Measurements from ENCODE around the gene TBR1. TPM values are rescaled to one million over a fixed set of nuclear protein-coding genes. Genes with fewer than 3 reads are reported as not detected.

The TBR1 gene
- total RNA-seq, 1 experiment from 2014 or later = 0.11 TPM

DNA sequence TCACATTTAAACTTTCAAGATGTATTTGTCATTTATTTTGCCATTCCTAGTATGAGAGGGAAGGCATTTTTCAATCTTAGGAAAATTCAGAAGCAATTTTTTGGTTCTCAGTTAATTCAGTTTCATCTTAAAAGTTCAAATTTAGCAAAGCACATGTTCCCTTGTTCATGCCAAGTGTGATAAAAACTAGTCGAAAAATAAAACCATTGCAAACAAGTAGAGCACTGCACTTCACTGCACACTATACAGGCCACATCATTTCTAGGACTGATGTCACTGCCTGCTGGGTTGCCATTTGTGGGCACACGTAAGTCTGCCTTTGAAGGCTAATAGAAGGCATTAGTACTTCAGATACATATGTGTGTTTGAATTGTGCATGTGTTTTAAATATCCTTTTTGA, 14.3 kb downstream of the TBR1 start:
- H3K27me3 Mint-ChIP-seq (ENCODE audit: insufficient read depth, unreplicated experiment) = peaks cover 17% of the 10 kb centered on the region
- no peak for DNase-seq
- H3K4me1 Mint-ChIP-seq (ENCODE audit: low read depth, unreplicated experiment) = no peaks in the 10 kb centered on the region
- BruUV-seq (replicated peaks) = no TSS peak
- Histone ChIP-seq H3K27me3 (replicated peaks; ENCODE audit: control insufficient read depth, insufficient read depth, low read length) (no peaks in the 10 kb centered on the region), H3K4me1 (no peaks in the 10 kb centered on the region), H3K4me3 (ENCODE audit: low read depth, low read length) (no peak overlapping the region), H3K36me3 (ENCODE audit: control insufficient read depth, insufficient read depth, low read length) (no peaks in the 10 kb centered on the region), H3K9me3 (no peaks in the 10 kb centered on the region)
- TF ChIP-seq CTCF (IDR thresholded peaks at IDR 0.05; ENCODE audit: insufficient read depth in 1 of 2, low read depth in 1 of 2, low read length in 1 of 2, severe bottlenecking in 1 of 2, unreplicated experiment in 1 of 2) = no peak
- no peaks in the 10 kb centered on the region for H3K9me3 Mint-ChIP-seq (ENCODE audit: unreplicated experiment)
- H3K36me3 Mint-ChIP-seq (ENCODE audit: insufficient read depth, unreplicated experiment) = no peaks in the 10 kb centered on the region
- intact Hi-C loops (cut with micrococcal nuclease; ENCODE audit: unreplicated experiment) = no loop called here
- CTCF ChIA-PET = no interaction called here
- no peak overlapping the region for H3K27ac Mint-ChIP-seq (ENCODE audit: unreplicated experiment)
- no peak overlapping the region for H3K4me3 Mint-ChIP-seq (ENCODE audit: unreplicated experiment)
- POLR2A ChIA-PET = no interaction called here

DNA sequence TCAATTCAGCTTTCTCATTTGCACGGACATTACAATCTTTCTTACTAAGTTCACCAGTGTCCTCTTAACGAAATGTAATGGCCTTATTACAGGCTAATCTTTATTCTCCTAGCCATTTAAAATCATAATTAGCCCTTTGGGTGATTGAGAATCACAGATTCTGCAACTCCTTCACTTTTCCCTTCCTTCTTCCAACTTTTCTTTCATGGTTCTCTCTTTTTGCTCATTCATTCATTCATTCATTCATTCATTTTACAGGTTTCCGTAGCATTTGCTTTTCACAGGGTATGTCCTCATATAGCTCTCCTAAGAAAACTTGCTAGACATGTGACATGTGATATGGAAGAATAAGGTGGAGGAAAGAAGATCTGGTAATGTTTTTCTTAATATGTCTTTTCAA, 16.0 kb downstream of the TBR1 start:
- H3K36me3 ChIP-seq (ENCODE audit: control insufficient read depth, insufficient read depth, low read length) = no peaks in the 10 kb centered on the region
- H3K4me3 ChIP-seq (ENCODE audit: low read depth, low read length) = no peak overlapping the region
- H3K27me3 ChIP-seq (replicated peaks; ENCODE audit: control insufficient read depth, insufficient read depth, low read length) = no peaks in the 10 kb centered on the region
- no peak for TF ChIP-seq CTCF (IDR thresholded peaks at IDR 0.05; ENCODE audit: insufficient read depth in 1 of 2, low read depth in 1 of 2, low read length in 1 of 2, severe bottlenecking in 1 of 2, unreplicated experiment in 1 of 2)
- ChIA-PET POLR2A (no interaction called here), CTCF (no interaction called here)
- BruUV-seq (replicated peaks) = no TSS peak
- no peak overlapping the region for H3K4me3 Mint-ChIP-seq (ENCODE audit: unreplicated experiment)
- H3K36me3 Mint-ChIP-seq (ENCODE audit: insufficient read depth, unreplicated experiment) = no peaks in the 10 kb centered on the region
- DNase-seq = no peak
- no peaks in the 10 kb centered on the region for H3K4me1 Mint-ChIP-seq (ENCODE audit: low read depth, unreplicated experiment)
- H3K27me3 Mint-ChIP-seq (ENCODE audit: insufficient read depth, unreplicated experiment) = peaks cover 17% of the 10 kb centered on the region
- H3K9me3 Mint-ChIP-seq (ENCODE audit: unreplicated experiment) = no peaks in the 10 kb centered on the region
- intact Hi-C loops (cut with micrococcal nuclease; ENCODE audit: unreplicated experiment) = no loop called here
- no peak overlapping the region for H3K27ac Mint-ChIP-seq (ENCODE audit: unreplicated experiment)
- no peaks in the 10 kb centered on the region for H3K9me3 ChIP-seq
- H3K4me1 ChIP-seq = no peaks in the 10 kb centered on the region

GRCh38 chr2:161434118-161434517, 18.0 kb downstream of the TBR1 start:
- no peak overlapping the region for H3K27ac Mint-ChIP-seq (ENCODE audit: unreplicated experiment)
- no peaks in the 10 kb centered on the region for H3K36me3 Mint-ChIP-seq (ENCODE audit: insufficient read depth, unreplicated experiment)
- Histone ChIP-seq H3K27me3 (replicated peaks; ENCODE audit: control insufficient read depth, insufficient read depth, low read length) (no peaks in the 10 kb centered on the region), H3K36me3 (ENCODE audit: control insufficient read depth, insufficient read depth, low read length) (no peaks in the 10 kb centered on the region), H3K4me1 (no peaks in the 10 kb centered on the region), H3K9me3 (no peaks in the 10 kb centered on the region), H3K4me3 (ENCODE audit: low read depth, low read length) (no peak overlapping the region)
- DNase-seq = no peak
- intact Hi-C loops (cut with micrococcal nuclease; ENCODE audit: unreplicated experiment) = no loop called here
- ChIA-PET CTCF (no interaction called here), POLR2A (no interaction called here)
- BruUV-seq (replicated peaks) = no TSS peak
- peaks cover 21% of the 10 kb centered on the region for H3K27me3 Mint-ChIP-seq (ENCODE audit: insufficient read depth, unreplicated experiment)
- H3K4me3 Mint-ChIP-seq (ENCODE audit: unreplicated experiment) = no peak overlapping the region
- H3K9me3 Mint-ChIP-seq (ENCODE audit: unreplicated experiment) = no peaks in the 10 kb centered on the region
- no peak for TF ChIP-seq CTCF (IDR thresholded peaks at IDR 0.05; ENCODE audit: insufficient read depth in 1 of 2, low read depth in 1 of 2, low read length in 1 of 2, severe bottlenecking in 1 of 2, unreplicated experiment in 1 of 2)
- no peaks in the 10 kb centered on the region for H3K4me1 Mint-ChIP-seq (ENCODE audit: low read depth, unreplicated experiment)

Data from Caco-2 (cell line).